Hypothalamus (tissue), 51 donors: ENCODE data around the gene STXBP5.

Source experiments
- DNase-seq, 51 donors: peaks; one replicate each; lab custom pipeline; 2025; lab: John Stamatoyannopoulos, UW

The STXBP5 gene

GRCh38 chr6:147204060-147204785 lies at the start of gene STXBP5:
Gene STXBP5 (plus strand): TSS chr6:147204417. CDS start chr6:147204533, 116 bp downstream.
- DNase-seq = peak in 40 of 51 donors; percentile 5 to 70 (median 26)

- DNase-seq = no peak
These were observed 49.8 kb upstream of the STXBP5 start for GRCh38 chr6:147154454-147154853.

- DNase-seq = no peak
These were observed 48.0 kb upstream of the STXBP5 start for GRCh38 chr6:147156218-147156617.

GRCh38 chr6:147156799-147157382 lies 47.3 kb upstream of the STXBP5 start:
- DNase-seq = no peak

GRCh38 chr6:147157930-147158329 lies 46.3 kb upstream of the STXBP5 start:
- no peak for DNase-seq

GRCh38 chr6:147158881-147159280 lies 45.3 kb upstream of the STXBP5 start:
- DNase-seq = no peak

- no peak for DNase-seq
These were observed 44.5 kb upstream of the STXBP5 start for GRCh38 chr6:147159536-147160374.

GRCh38 chr6:147160593-147160992 lies 43.6 kb upstream of the STXBP5 start:
- no peak for DNase-seq

- no peak for DNase-seq
These were observed 42.8 kb upstream of the STXBP5 start for GRCh38 chr6:147161253-147161973.

- no peak for DNase-seq
These were observed 42.2 kb upstream of the STXBP5 start for GRCh38 chr6:147161974-147162495.

- DNase-seq = no peak
These were observed 39.5 kb upstream of the STXBP5 start for GRCh38 chr6:147164761-147165160.

- DNase-seq = peak in 1 of 51 donors; percentile 17
These were observed 37.8 kb upstream of the STXBP5 start for GRCh38 chr6:147166360-147166944.

GRCh38 chr6:147166992-147167391 lies 37.2 kb upstream of the STXBP5 start:
- DNase-seq = no peak

- peak in 1 of 51 donors; percentile 40 for DNase-seq
These were observed 36.4 kb upstream of the STXBP5 start for GRCh38 chr6:147167576-147168461.

GRCh38 chr6:147169529-147169928 lies 34.7 kb upstream of the STXBP5 start:
- no peak for DNase-seq

- no peak for DNase-seq
These were observed 33.9 kb upstream of the STXBP5 start for GRCh38 chr6:147170269-147170668.

GRCh38 chr6:147173140-147173539 lies 31.1 kb upstream of the STXBP5 start:
- no peak for DNase-seq

- no peak for DNase-seq
These were observed 30.4 kb upstream of the STXBP5 start for GRCh38 chr6:147173675-147174308.

GRCh38 chr6:147176795-147177194 lies 27.4 kb upstream of the STXBP5 start:
- DNase-seq = no peak
